ENCODE data around the gene LRRC59.
"Not testable (repeated sequence)": the region's sequence is repeated elsewhere in the genome, so short reads cannot be mapped to it uniquely, and the experiment has no call there.

LRRC59 gene

GRCh38 chr17:50412188-50412732 lies 14.9 kb upstream of the LRRC59 start:
- TF ChIP-seq, protein P1, sequence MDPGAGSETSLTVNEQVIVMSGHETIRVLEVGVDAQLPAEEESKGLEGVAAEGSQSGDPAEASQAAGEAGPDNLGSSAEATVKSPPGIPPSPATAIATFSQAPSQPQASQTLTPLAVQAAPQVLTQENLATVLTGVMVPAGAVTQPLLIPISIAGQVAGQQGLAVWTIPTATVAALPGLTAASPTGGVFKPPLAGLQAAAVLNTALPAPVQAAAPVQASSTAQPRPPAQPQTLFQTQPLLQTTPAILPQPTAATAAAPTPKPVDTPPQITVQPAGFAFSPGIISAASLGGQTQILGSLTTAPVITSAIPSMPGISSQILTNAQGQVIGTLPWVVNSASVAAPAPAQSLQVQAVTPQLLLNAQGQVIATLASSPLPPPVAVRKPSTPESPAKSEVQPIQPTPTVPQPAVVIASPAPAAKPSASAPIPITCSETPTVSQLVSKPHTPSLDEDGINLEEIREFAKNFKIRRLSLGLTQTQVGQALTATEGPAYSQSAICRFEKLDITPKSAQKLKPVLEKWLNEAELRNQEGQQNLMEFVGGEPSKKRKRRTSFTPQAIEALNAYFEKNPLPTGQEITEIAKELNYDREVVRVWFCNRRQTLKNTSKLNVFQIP (CRISPR knock-in tag; IDR thresholded peaks at IDR 0.05; ENCODE audit: borderline replicate concordance, low read depth) = no peak
- TF ChIP-seq ZC3H10 (CRISPR knock-in tag; IDR thresholded peaks at IDR 0.05) (no peak), TCF4 (CRISPR knock-in tag; IDR thresholded peaks at IDR 0.05; ENCODE audit: borderline replicate concordance) (no peak), PPARA (CRISPR knock-in tag; IDR thresholded peaks at IDR 0.05; ENCODE audit: borderline replicate concordance) (no peak), ESRRG (CRISPR knock-in tag; IDR thresholded peaks at IDR 0.05) (no peak), ZFP3 (CRISPR knock-in tag; IDR thresholded peaks at IDR 0.05) (no peak), CSRNP3 (CRISPR knock-in tag; IDR thresholded peaks at IDR 0.05) (no peak), SNAI2 (CRISPR knock-in tag; IDR thresholded peaks at IDR 0.05) (no peak), PATZ1 (CRISPR knock-in tag; IDR thresholded peaks at IDR 0.05; ENCODE audit: borderline replicate concordance) (no peak), ZNF565 (CRISPR knock-in tag; conservative IDR thresholded peaks at IDR 0.05; ENCODE audit: low read depth) (no peak), ZNF8 (CRISPR knock-in tag; IDR thresholded peaks at IDR 0.05) (no peak), ISL1 (CRISPR knock-in tag; IDR thresholded peaks at IDR 0.05) (no peak), GLIS3 (CRISPR knock-in tag; IDR thresholded peaks at IDR 0.05) (no peak), ZNF70 (CRISPR knock-in tag; IDR thresholded peaks at IDR 0.05) (no peak), TOX (CRISPR knock-in tag; IDR thresholded peaks at IDR 0.05; ENCODE audit: borderline replicate concordance) (no peak), ZFP30 (CRISPR knock-in tag; IDR thresholded peaks at IDR 0.05) (no peak)
- TF ChIP-seq, protein P2, sequence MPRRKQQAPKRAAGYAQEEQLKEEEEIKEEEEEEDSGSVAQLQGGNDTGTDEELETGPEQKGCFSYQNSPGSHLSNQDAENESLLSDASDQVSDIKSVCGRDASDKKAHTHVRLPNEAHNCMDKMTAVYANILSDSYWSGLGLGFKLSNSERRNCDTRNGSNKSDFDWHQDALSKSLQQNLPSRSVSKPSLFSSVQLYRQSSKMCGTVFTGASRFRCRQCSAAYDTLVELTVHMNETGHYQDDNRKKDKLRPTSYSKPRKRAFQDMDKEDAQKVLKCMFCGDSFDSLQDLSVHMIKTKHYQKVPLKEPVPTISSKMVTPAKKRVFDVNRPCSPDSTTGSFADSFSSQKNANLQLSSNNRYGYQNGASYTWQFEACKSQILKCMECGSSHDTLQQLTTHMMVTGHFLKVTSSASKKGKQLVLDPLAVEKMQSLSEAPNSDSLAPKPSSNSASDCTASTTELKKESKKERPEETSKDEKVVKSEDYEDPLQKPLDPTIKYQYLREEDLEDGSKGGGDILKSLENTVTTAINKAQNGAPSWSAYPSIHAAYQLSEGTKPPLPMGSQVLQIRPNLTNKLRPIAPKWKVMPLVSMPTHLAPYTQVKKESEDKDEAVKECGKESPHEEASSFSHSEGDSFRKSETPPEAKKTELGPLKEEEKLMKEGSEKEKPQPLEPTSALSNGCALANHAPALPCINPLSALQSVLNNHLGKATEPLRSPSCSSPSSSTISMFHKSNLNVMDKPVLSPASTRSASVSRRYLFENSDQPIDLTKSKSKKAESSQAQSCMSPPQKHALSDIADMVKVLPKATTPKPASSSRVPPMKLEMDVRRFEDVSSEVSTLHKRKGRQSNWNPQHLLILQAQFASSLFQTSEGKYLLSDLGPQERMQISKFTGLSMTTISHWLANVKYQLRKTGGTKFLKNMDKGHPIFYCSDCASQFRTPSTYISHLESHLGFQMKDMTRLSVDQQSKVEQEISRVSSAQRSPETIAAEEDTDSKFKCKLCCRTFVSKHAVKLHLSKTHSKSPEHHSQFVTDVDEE (CRISPR knock-in tag; IDR thresholded peaks at IDR 0.05) = no peak
- no peak for ATAC-seq

DNA sequence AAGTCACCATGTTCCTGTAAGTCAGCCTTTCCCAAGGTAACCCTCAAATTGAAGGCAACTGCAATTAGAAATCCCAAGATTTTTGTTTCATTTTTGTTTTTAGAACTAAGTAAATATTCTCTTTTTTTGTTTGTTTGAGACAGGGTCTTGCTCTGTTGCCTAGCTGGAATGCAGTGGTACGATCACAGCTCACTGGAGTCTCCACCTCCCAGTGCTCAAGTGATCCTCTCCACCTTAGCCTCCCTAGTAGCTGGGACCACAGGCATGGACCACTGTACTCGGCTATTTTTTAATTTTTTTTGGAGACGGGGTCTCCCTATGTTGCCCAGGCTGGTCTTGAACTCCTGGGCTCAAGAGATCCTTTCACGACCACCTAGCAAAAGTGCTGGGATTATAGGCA lies 10.6 kb upstream of the LRRC59 start:
- TF ChIP-seq ARNTL (CRISPR knock-in tag; IDR thresholded peaks at IDR 0.05; ENCODE audit: borderline replicate concordance, low read depth) = no peak
- no peak for ATAC-seq

- TF ChIP-seq ZFP3 (CRISPR knock-in tag; IDR thresholded peaks at IDR 0.05) (no peak), ZNF565 (CRISPR knock-in tag; conservative IDR thresholded peaks at IDR 0.05; ENCODE audit: low read depth) (no peak), BACH2 (CRISPR knock-in tag; IDR thresholded peaks at IDR 0.05; ENCODE audit: borderline replicate concordance) (no peak), OSR1 (CRISPR knock-in tag; IDR thresholded peaks at IDR 0.05) (no peak), TOX (CRISPR knock-in tag; IDR thresholded peaks at IDR 0.05; ENCODE audit: borderline replicate concordance) (no peak), GLIS3 (CRISPR knock-in tag; IDR thresholded peaks at IDR 0.05) (no peak), ZNF70 (CRISPR knock-in tag; IDR thresholded peaks at IDR 0.05) (no peak), ARNTL (CRISPR knock-in tag; IDR thresholded peaks at IDR 0.05; ENCODE audit: borderline replicate concordance, low read depth) (no peak)
- ATAC-seq = no peak
Observed at GRCh38 chr17:50406578-50406977, 9.3 kb upstream of the LRRC59 start.

DNA sequence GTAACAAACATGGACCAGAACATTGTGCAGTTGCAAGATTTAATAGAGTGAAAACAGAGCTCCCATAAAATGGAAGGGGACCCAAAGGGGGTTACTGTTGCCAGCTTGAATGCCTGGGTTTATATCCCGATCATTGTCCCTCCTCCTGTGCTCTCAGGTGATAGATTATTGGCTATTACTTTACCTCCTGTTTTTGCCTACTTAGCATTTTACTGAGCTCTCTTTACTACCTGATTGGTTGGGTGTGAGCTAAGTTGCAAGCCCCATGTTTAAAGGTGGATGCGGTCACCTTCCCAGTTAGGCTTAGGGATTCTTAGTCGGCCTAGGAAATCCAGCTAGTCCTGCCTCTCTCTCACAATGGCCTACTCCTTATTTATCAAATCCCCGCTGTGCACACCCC lies 8.0 kb upstream of the LRRC59 start:
- not testable (repeated sequence) for ATAC-seq

DNA sequence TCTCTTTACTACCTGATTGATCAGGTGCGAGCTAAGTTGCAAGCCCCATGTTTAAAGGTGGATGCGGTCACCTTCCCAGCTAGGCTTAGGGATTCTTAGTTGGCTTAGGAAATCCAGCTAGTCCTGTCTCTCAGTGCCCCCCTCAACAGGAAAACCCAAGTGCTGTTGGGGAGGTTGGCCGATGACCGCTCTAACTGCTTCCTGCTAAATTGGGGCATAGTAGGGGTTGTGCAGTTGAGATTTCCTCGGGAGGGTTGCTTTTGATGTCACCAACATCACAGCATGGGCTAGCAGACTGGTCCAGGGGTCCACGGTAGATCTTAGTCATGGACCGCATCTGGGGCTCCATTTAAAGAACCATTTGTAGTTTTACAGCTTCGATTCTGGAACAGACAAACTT lies 2.3 kb upstream of the LRRC59 start:
- not testable (repeated sequence) for ATAC-seq

DNA sequence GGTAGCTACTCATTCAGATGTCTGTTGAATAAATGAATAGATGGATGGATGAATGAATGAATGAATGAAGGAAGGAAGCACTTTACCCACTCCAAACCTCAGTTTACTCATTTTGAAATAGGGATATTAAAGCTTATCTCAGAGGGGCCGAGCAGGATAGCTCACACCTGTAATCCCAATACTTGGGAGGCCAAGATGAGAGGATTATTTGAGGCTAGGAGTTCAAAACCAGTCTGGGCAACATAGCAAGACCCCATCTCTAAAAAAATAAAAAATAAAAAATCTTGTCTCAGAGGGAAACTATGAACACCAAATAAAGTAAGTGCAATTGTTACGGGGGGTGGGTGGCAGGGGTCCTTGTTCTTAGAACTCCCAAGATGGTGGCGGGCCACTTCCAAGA lies 1.3 kb upstream of the LRRC59 start:
- not testable (repeated sequence) for ATAC-seq
